ENCODE data around the gene HTR1E.
"Not testable (repeated sequence)": the region's sequence is repeated elsewhere in the genome, so short reads cannot be mapped to it uniquely, and the experiment has no call there.

HTR1E gene

GRCh38 chr6:86937219-86938079 lies at the start of gene HTR1E:
Gene HTR1E, plus strand, starts transcription at chr6:86937528. Its CDS starts 77,807 bp downstream, at chr6:87015335.
- Histone ChIP-seq H3K4me1 (ENCODE audit: low read length) (peaks cover 7% of the 10 kb centered on the region; the same call in 1 of the 2 replicates), H3K27me3 (ENCODE audit: low read depth, low read length) (0 out of 2 replicates have a peak, but pooled peaks cover 4% of the 10 kb centered on the region), H2AFZ (ENCODE audit: low read depth, low read length) (no peak within 1 kb of the TSS), H4K20me1 (ENCODE audit: insufficient read depth, low read length) (no peaks in the 10 kb centered on the region), H3K4me3 (ENCODE audit: low read length) (no peak within 1 kb of the TSS), H3K36me3 (replicated peaks; ENCODE audit: low read depth, low read length) (no peaks in the 10 kb centered on the region), H3K27ac (ENCODE audit: low read length) (no peak within 1 kb of the TSS), H3K9ac (ENCODE audit: low read length) (no peak within 1 kb of the TSS), H3K79me2 (ENCODE audit: low read length) (no peaks in the 10 kb centered on the region), H3K9me3 (ENCODE audit: insufficient read depth, low read length) (no peaks in the 10 kb centered on the region), H3K4me2 (ENCODE audit: low read length) (no peak within 1 kb of the TSS)
- TF ChIP-seq EZH2phosphoT487 (IDR thresholded peaks at IDR 0.05; ENCODE audit: low read depth) (no peak), CTCF (IDR thresholded peaks at IDR 0.05; ENCODE audit: low read depth, low read length) (peak; percentile 24; the same call in 1 of the 2 replicates)

- H3K27ac ChIP-seq (ENCODE audit: low read length), result no peak overlapping the region
- H3K9ac ChIP-seq (ENCODE audit: low read length), result no peak overlapping the region
- no peaks in the 10 kb centered on the region for H4K20me1 ChIP-seq (ENCODE audit: insufficient read depth, low read length)
- H3K4me1 ChIP-seq (ENCODE audit: low read length), result no peaks in the 10 kb centered on the region
- no peak overlapping the region for H3K4me2 ChIP-seq (ENCODE audit: low read length)
- H3K79me2 ChIP-seq (ENCODE audit: low read length), result no peaks in the 10 kb centered on the region
- H3K36me3 ChIP-seq (replicated peaks; ENCODE audit: low read depth, low read length), result no peaks in the 10 kb centered on the region
- TF ChIP-seq CTCF (IDR thresholded peaks at IDR 0.05; ENCODE audit: low read depth, low read length), result no peak
- TF ChIP-seq EZH2phosphoT487 (IDR thresholded peaks at IDR 0.05; ENCODE audit: low read depth), result no peak
- H3K4me3 ChIP-seq (ENCODE audit: low read length), result no peak overlapping the region
- no peaks in the 10 kb centered on the region for H3K27me3 ChIP-seq (ENCODE audit: low read depth, low read length)
- H3K9me3 ChIP-seq (ENCODE audit: insufficient read depth, low read length), result no peaks in the 10 kb centered on the region
- H2AFZ ChIP-seq (ENCODE audit: low read depth, low read length), result no peak overlapping the region
Measured at GRCh38 chr6:86888301-86888700, 49.0 kb upstream of the HTR1E start.

- H3K9ac ChIP-seq (ENCODE audit: low read length); H3K4me2 ChIP-seq (ENCODE audit: low read length); H2AFZ ChIP-seq (ENCODE audit: low read depth, low read length); H3K79me2 ChIP-seq (ENCODE audit: low read length); H3K27ac ChIP-seq (ENCODE audit: low read length); H3K9me3 ChIP-seq (ENCODE audit: insufficient read depth, low read length); H3K4me3 ChIP-seq (ENCODE audit: low read length); H3K36me3 ChIP-seq (replicated peaks; ENCODE audit: low read depth, low read length); H4K20me1 ChIP-seq (ENCODE audit: insufficient read depth, low read length); H3K4me1 ChIP-seq (ENCODE audit: low read length); H3K27me3 ChIP-seq (ENCODE audit: low read depth, low read length): not testable (repeated sequence)
Measured at GRCh38 chr6:86897265-86897664, 40.1 kb upstream of the HTR1E start.

- no peaks in the 10 kb centered on the region for H3K27me3 ChIP-seq (ENCODE audit: low read depth, low read length)
- no peaks in the 10 kb centered on the region for H3K36me3 ChIP-seq (replicated peaks; ENCODE audit: low read depth, low read length)
- H3K4me1 ChIP-seq (ENCODE audit: low read length), result peaks cover 9% of the 10 kb centered on the region
- no peaks in the 10 kb centered on the region for H4K20me1 ChIP-seq (ENCODE audit: insufficient read depth, low read length)
- no peak overlapping the region for H3K9ac ChIP-seq (ENCODE audit: low read length)
- H3K4me2 ChIP-seq (ENCODE audit: low read length), result no peak overlapping the region
- no peak overlapping the region for H3K27ac ChIP-seq (ENCODE audit: low read length)
- no peak overlapping the region for H3K4me3 ChIP-seq (ENCODE audit: low read length)
- H3K9me3 ChIP-seq (ENCODE audit: insufficient read depth, low read length), result no peaks in the 10 kb centered on the region
- H2AFZ ChIP-seq (ENCODE audit: low read depth, low read length), result no peak overlapping the region
- TF ChIP-seq EZH2phosphoT487 (IDR thresholded peaks at IDR 0.05; ENCODE audit: low read depth), result no peak
- no peak for TF ChIP-seq CTCF (IDR thresholded peaks at IDR 0.05; ENCODE audit: low read depth, low read length)
- H3K79me2 ChIP-seq (ENCODE audit: low read length), result no peaks in the 10 kb centered on the region
Measured at GRCh38 chr6:86913795-86914194, 23.5 kb upstream of the HTR1E start.

Data from OCI-LY3 (cell line).